ENCODE measurements around the gene PDE3A. TPM values are rescaled to one million over a fixed set of nuclear protein-coding genes. Genes with fewer than 3 reads are reported as not detected.

Gene PDE3A
- total RNA-seq, 1 experiment from 2014 or later = 0.12 TPM

GRCh38 chr12:20528208-20528607, 159.9 kb downstream of the PDE3A start:
- H3K9me3 ChIP-seq (ENCODE audit: control insufficient read depth in 1 of 2, insufficient read depth in 1 of 2, low read depth in 1 of 2, low read length in 2 of 2) = no peaks in the 10 kb centered on the region
- ChIA-PET POLR2A (no interaction called here), RAD21 (ENCODE audit: low non-redundant PET in 1 of 2, low total read pairs in 2 of 2, uncharacterized antibody in 2 of 2, unreplicated experiment in 2 of 2) (no interaction called here), CTCF (no interaction called here)
- H3K27ac ChIP-seq (ENCODE audit: low read depth, low read length) = no peak overlapping the region
- DNase-seq (ENCODE audit: low read depth, low spot score) (no peak), ATAC-seq (no peak)
- intact Hi-C loops (cut with micrococcal nuclease) = no loop called here
- BruUV-seq (replicated peaks) = no TSS peak
- H2AFZ ChIP-seq (ENCODE audit: low read depth, low read length, poor library complexity, severe bottlenecking) = no peak overlapping the region
- H3K9me2 ChIP-seq (ENCODE audit: insufficient read depth) = no peaks in the 10 kb centered on the region
- TF ChIP-seq EGR1 (IDR thresholded peaks at IDR 0.05; ENCODE audit: low read depth) = no peak
- TF ChIP-seq YY1 (IDR thresholded peaks at IDR 0.05; ENCODE audit: extremely low read depth, insufficient replicate concordance, low read depth, low read length) = no peak
- TF ChIP-seq EZH2 (IDR thresholded peaks at IDR 0.05) = no peak
- no peaks in the 10 kb centered on the region for H4K20me1 ChIP-seq (ENCODE audit: insufficient read depth)
- no peak overlapping the region for H3K9ac ChIP-seq (ENCODE audit: low read length)
- no peaks in the 10 kb centered on the region for H3K4me1 ChIP-seq (ENCODE audit: control insufficient read depth in 1 of 2, insufficient read depth in 2 of 2, low read length in 2 of 2)
- no peak overlapping the region for H3K4me2 ChIP-seq (ENCODE audit: low read length)
- no peaks in the 10 kb centered on the region for H3K79me2 ChIP-seq (ENCODE audit: insufficient read depth, low read length)
- no peaks in the 10 kb centered on the region for H3K36me3 ChIP-seq (ENCODE audit: control insufficient read depth in 1 of 2, insufficient read depth in 2 of 2, low read length in 2 of 2)
- H3K4me3 ChIP-seq (replicated peaks in 1 of 2; ENCODE audit: low read depth in 1 of 2, low read length in 2 of 2) = no peak overlapping the region
- no peaks in the 10 kb centered on the region for H3K27me3 ChIP-seq (ENCODE audit: insufficient read depth, low read length)

GRCh38 chr12:20546267-20546666, 177.9 kb downstream of the PDE3A start:
- no peak overlapping the region for H3K9ac ChIP-seq (ENCODE audit: low read length)
- no peaks in the 10 kb centered on the region for H3K4me1 ChIP-seq (ENCODE audit: control insufficient read depth in 1 of 2, insufficient read depth in 2 of 2, low read length in 2 of 2)
- ATAC-seq = no peak
- H3K27me3 ChIP-seq (ENCODE audit: insufficient read depth, low read length) = no peaks in the 10 kb centered on the region
- BruUV-seq (replicated peaks) = no TSS peak
- no peaks in the 10 kb centered on the region for H3K9me2 ChIP-seq (ENCODE audit: insufficient read depth)
- ChIA-PET RAD21 (ENCODE audit: low non-redundant PET in 1 of 2, low total read pairs in 2 of 2, uncharacterized antibody in 2 of 2, unreplicated experiment in 2 of 2) (no interaction called here), POLR2A (no interaction called here), CTCF (no interaction called here)
- intact Hi-C loops (cut with micrococcal nuclease) = no loop called here
- no peak for DNase-seq (ENCODE audit: low read depth, low spot score)
- H3K36me3 ChIP-seq (ENCODE audit: control insufficient read depth in 1 of 2, insufficient read depth in 2 of 2, low read length in 2 of 2) = no peaks in the 10 kb centered on the region
- H3K27ac ChIP-seq (ENCODE audit: low read depth, low read length) = no peak overlapping the region
- TF ChIP-seq POLR2A (IDR thresholded peaks at IDR 0.05; ENCODE audit: borderline replicate concordance, extremely low read depth, insufficient read depth, insufficient read length) = no peak
- TF ChIP-seq REST (IDR thresholded peaks at IDR 0.05; ENCODE audit: low read depth) = no peak
- no peak for TF ChIP-seq SRF (IDR thresholded peaks at IDR 0.05; ENCODE audit: low read depth)
- no peak for TF ChIP-seq ZFX (IDR thresholded peaks at IDR 0.05)
- TF ChIP-seq SIN3A (IDR thresholded peaks at IDR 0.05; ENCODE audit: low read depth) = no peak
- no peak for TF ChIP-seq CEBPB (IDR thresholded peaks at IDR 0.05; ENCODE audit: low read depth)
- no peak for TF ChIP-seq TCF7L2 (IDR thresholded peaks at IDR 0.05; ENCODE audit: borderline replicate concordance, extremely low read depth, insufficient read depth, insufficient read length)
- H2AFZ ChIP-seq (ENCODE audit: low read depth, low read length, poor library complexity, severe bottlenecking) = no peak overlapping the region
- H3K9me3 ChIP-seq (ENCODE audit: control insufficient read depth in 1 of 2, insufficient read depth in 1 of 2, low read depth in 1 of 2, low read length in 2 of 2) = no peaks in the 10 kb centered on the region
- no peak overlapping the region for H3K4me2 ChIP-seq (ENCODE audit: low read length)
- H4K20me1 ChIP-seq (ENCODE audit: insufficient read depth) = no peaks in the 10 kb centered on the region
- H3K79me2 ChIP-seq (ENCODE audit: insufficient read depth, low read length) = no peaks in the 10 kb centered on the region
- H3K4me3 ChIP-seq (replicated peaks in 1 of 2; ENCODE audit: low read depth in 1 of 2, low read length in 2 of 2) = no peak overlapping the region

All from HCT116 (cell line).